ENCODE measurements around the gene HOXA11.

Gene HOXA11

GRCh38 chr7:27199849-27200760 is 15.1 kb upstream of the HOXA11 start, which contains the start of gene HOXA13:
TSS of gene HOXA13 (minus strand) at chr7:27200091. CDS start at chr7:27200077, 14 bp downstream.
- H3K27me3 ChIP-seq (ENCODE audit: control insufficient read depth in 2 of 2, insufficient read depth in 2 of 2, low read length in 2 of 2) = peaks cover 10 to 35% of the 10 kb centered on the region in 2 donors
- H3K4me1 ChIP-seq (ENCODE audit: control insufficient read depth in 2 of 2, insufficient read depth in 2 of 2, low read length in 2 of 2) = peaks cover 3 to 33% of the 10 kb centered on the region in 2 donors
- peaks cover 0 to 2% of the 10 kb centered on the region in 2 donors for H3K9me3 ChIP-seq (ENCODE audit: control insufficient read depth in 2 of 2, low read length in 2 of 2)
- peak within 1 kb of the TSS; percentile 89 to 92 for H3K4me3 ChIP-seq (ENCODE audit: low read length in 2 of 2)
- peak within 1 kb of the TSS; percentile 94 to 98 for H3K9ac ChIP-seq (ENCODE audit: low read depth in 1 of 2, low read length in 2 of 2)
- peak within 1 kb of the TSS; percentile 95 to 97 for H3K27ac ChIP-seq (ENCODE audit: low read depth in 2 of 2, low read length in 2 of 2)
- H3K36me3 ChIP-seq (ENCODE audit: control insufficient read depth in 2 of 2, insufficient read depth in 2 of 2, low read length in 2 of 2) = no peaks in the 10 kb centered on the region

- H3K9me3 ChIP-seq (ENCODE audit: control insufficient read depth in 2 of 2, low read length in 2 of 2) = peaks cover 0 to 2% of the 10 kb centered on the region in 2 donors
- peak overlapping the region; percentile 82 to 86 for H3K27ac ChIP-seq (ENCODE audit: low read depth in 2 of 2, low read length in 2 of 2)
- peak overlapping the region; percentile 79 to 89 for H3K4me3 ChIP-seq (ENCODE audit: low read length in 2 of 2)
- peaks cover 3 to 26% of the 10 kb centered on the region in 2 donors for H3K4me1 ChIP-seq (ENCODE audit: control insufficient read depth in 2 of 2, insufficient read depth in 2 of 2, low read length in 2 of 2)
- H3K36me3 ChIP-seq (ENCODE audit: control insufficient read depth in 2 of 2, insufficient read depth in 2 of 2, low read length in 2 of 2) = no peaks in the 10 kb centered on the region
- peaks cover 5 to 34% of the 10 kb centered on the region in 2 donors for H3K27me3 ChIP-seq (ENCODE audit: control insufficient read depth in 2 of 2, insufficient read depth in 2 of 2, low read length in 2 of 2)
- H3K9ac ChIP-seq (ENCODE audit: low read depth in 1 of 2, low read length in 2 of 2) = peak overlapping the region; percentile 90 to 98
Observed at GRCh38 chr7:27198871-27199801, 14.1 kb upstream of the HOXA11 start.

GRCh38 chr7:27198138-27198841 is 13.3 kb upstream of the HOXA11 start:
- H3K4me3 ChIP-seq (ENCODE audit: low read length in 2 of 2) = peak overlapping the region; percentile 79 to 85
- H3K9me3 ChIP-seq (ENCODE audit: control insufficient read depth in 2 of 2, low read length in 2 of 2) = peaks cover 0 to 2% of the 10 kb centered on the region in 2 donors
- no peaks in the 10 kb centered on the region for H3K36me3 ChIP-seq (ENCODE audit: control insufficient read depth in 2 of 2, insufficient read depth in 2 of 2, low read length in 2 of 2)

GRCh38 chr7:27197137-27198042 is 12.4 kb upstream of the HOXA11 start:
- Histone ChIP-seq H3K4me3 (ENCODE audit: low read length in 2 of 2) (peak overlapping the region; percentile 79 to 85), H3K9ac (ENCODE audit: low read depth in 1 of 2, low read length in 2 of 2) (peak overlapping the region; percentile 90 to 98), H3K36me3 (ENCODE audit: control insufficient read depth in 2 of 2, insufficient read depth in 2 of 2, low read length in 2 of 2) (no peaks in the 10 kb centered on the region), H3K9me3 (ENCODE audit: control insufficient read depth in 2 of 2, low read length in 2 of 2) (peaks cover 0 to 2% of the 10 kb centered on the region in 2 donors), H3K27me3 (ENCODE audit: control insufficient read depth in 2 of 2, insufficient read depth in 2 of 2, low read length in 2 of 2) (peaks cover 3 to 39% of the 10 kb centered on the region in 2 donors), H3K27ac (ENCODE audit: low read depth in 2 of 2, low read length in 2 of 2) (peak overlapping the region; percentile 82 to 86), H3K4me1 (ENCODE audit: control insufficient read depth in 2 of 2, insufficient read depth in 2 of 2, low read length in 2 of 2) (peaks cover 3 to 25% of the 10 kb centered on the region in 2 donors)

More at GRCh38 chr7:27198138-27198841, 13.3 kb upstream of the HOXA11 start:
- Histone ChIP-seq H3K27me3 (ENCODE audit: control insufficient read depth in 2 of 2, insufficient read depth in 2 of 2, low read length in 2 of 2) (peaks cover 3 to 36% of the 10 kb centered on the region in 2 donors), H3K9ac (ENCODE audit: low read depth in 1 of 2, low read length in 2 of 2) (peak overlapping the region; percentile 90 to 98), H3K27ac (ENCODE audit: low read depth in 2 of 2, low read length in 2 of 2) (peak overlapping the region; percentile 82 to 86), H3K4me1 (ENCODE audit: control insufficient read depth in 2 of 2, insufficient read depth in 2 of 2, low read length in 2 of 2) (peaks cover 3 to 22% of the 10 kb centered on the region in 2 donors)

- peak overlapping the region; percentile 79 to 85 for H3K4me3 ChIP-seq (ENCODE audit: low read length in 2 of 2)
- H3K27me3 ChIP-seq (ENCODE audit: control insufficient read depth in 2 of 2, insufficient read depth in 2 of 2, low read length in 2 of 2) = peaks cover 8 to 38% of the 10 kb centered on the region in 2 donors
- H3K9ac ChIP-seq (ENCODE audit: low read depth in 1 of 2, low read length in 2 of 2) = peak overlapping the region; percentile 35 to 98
- no peaks in the 10 kb centered on the region for H3K36me3 ChIP-seq (ENCODE audit: control insufficient read depth in 2 of 2, insufficient read depth in 2 of 2, low read length in 2 of 2)
- H3K4me1 ChIP-seq (ENCODE audit: control insufficient read depth in 2 of 2, insufficient read depth in 2 of 2, low read length in 2 of 2) = peaks cover 10 to 24% of the 10 kb centered on the region in 2 donors
- peaks cover 0 to 2% of the 10 kb centered on the region in 2 donors for H3K9me3 ChIP-seq (ENCODE audit: control insufficient read depth in 2 of 2, low read length in 2 of 2)
- peak overlapping the region; percentile 14 to 62 for H3K27ac ChIP-seq (ENCODE audit: low read depth in 2 of 2, low read length in 2 of 2)
Observed at GRCh38 chr7:27196287-27196767, 11.3 kb upstream of the HOXA11 start.

- H3K4me1 ChIP-seq (ENCODE audit: control insufficient read depth in 2 of 2, insufficient read depth in 2 of 2, low read length in 2 of 2) = peaks cover 16 to 28% of the 10 kb centered on the region in 2 donors
- no peaks in the 10 kb centered on the region for H3K36me3 ChIP-seq (ENCODE audit: control insufficient read depth in 2 of 2, insufficient read depth in 2 of 2, low read length in 2 of 2)
- peaks cover 8 to 36% of the 10 kb centered on the region in 2 donors for H3K27me3 ChIP-seq (ENCODE audit: control insufficient read depth in 2 of 2, insufficient read depth in 2 of 2, low read length in 2 of 2)
- H3K27ac ChIP-seq (ENCODE audit: low read depth in 2 of 2, low read length in 2 of 2) = peak overlapping the region in 1 of 2 donors; percentile 55
- peaks cover 0 to 2% of the 10 kb centered on the region in 2 donors for H3K9me3 ChIP-seq (ENCODE audit: control insufficient read depth in 2 of 2, low read length in 2 of 2)
- peak overlapping the region; percentile 72 to 92 for H3K9ac ChIP-seq (ENCODE audit: low read depth in 1 of 2, low read length in 2 of 2)
- H3K4me3 ChIP-seq (ENCODE audit: low read length in 2 of 2) = peak overlapping the region; percentile 66 to 79
Observed at GRCh38 chr7:27194686-27195379, 9.8 kb upstream of the HOXA11 start.

- H3K36me3 ChIP-seq (ENCODE audit: control insufficient read depth in 2 of 2, insufficient read depth in 2 of 2, low read length in 2 of 2) = no peaks in the 10 kb centered on the region
- peaks cover 0 to 2% of the 10 kb centered on the region in 2 donors for H3K9me3 ChIP-seq (ENCODE audit: control insufficient read depth in 2 of 2, low read length in 2 of 2)
- peak overlapping the region; percentile 78 to 92 for H3K9ac ChIP-seq (ENCODE audit: low read depth in 1 of 2, low read length in 2 of 2)
- peak overlapping the region; percentile 66 to 79 for H3K4me3 ChIP-seq (ENCODE audit: low read length in 2 of 2)
- peaks cover 8 to 37% of the 10 kb centered on the region in 2 donors for H3K27me3 ChIP-seq (ENCODE audit: control insufficient read depth in 2 of 2, insufficient read depth in 2 of 2, low read length in 2 of 2)
- H3K4me1 ChIP-seq (ENCODE audit: control insufficient read depth in 2 of 2, insufficient read depth in 2 of 2, low read length in 2 of 2) = peaks cover 24 to 36% of the 10 kb centered on the region in 2 donors
- H3K27ac ChIP-seq (ENCODE audit: low read depth in 2 of 2, low read length in 2 of 2) = peak overlapping the region; percentile 91 to 93
Observed at GRCh38 chr7:27194002-27194352, 8.9 kb upstream of the HOXA11 start.

GRCh38 chr7:27193335-27194001 is 8.4 kb upstream of the HOXA11 start:
- H3K9me3 ChIP-seq (ENCODE audit: control insufficient read depth in 2 of 2, low read length in 2 of 2) = peaks cover 0 to 2% of the 10 kb centered on the region in 2 donors
- peak overlapping the region; percentile 78 to 92 for H3K9ac ChIP-seq (ENCODE audit: low read depth in 1 of 2, low read length in 2 of 2)
- peak overlapping the region; percentile 91 to 93 for H3K27ac ChIP-seq (ENCODE audit: low read depth in 2 of 2, low read length in 2 of 2)
- H3K4me1 ChIP-seq (ENCODE audit: control insufficient read depth in 2 of 2, insufficient read depth in 2 of 2, low read length in 2 of 2) = peaks cover 24 to 42% of the 10 kb centered on the region in 2 donors
- peak overlapping the region; percentile 66 to 79 for H3K4me3 ChIP-seq (ENCODE audit: low read length in 2 of 2)
- peaks cover 8 to 32% of the 10 kb centered on the region in 2 donors for H3K27me3 ChIP-seq (ENCODE audit: control insufficient read depth in 2 of 2, insufficient read depth in 2 of 2, low read length in 2 of 2)
- no peaks in the 10 kb centered on the region for H3K36me3 ChIP-seq (ENCODE audit: control insufficient read depth in 2 of 2, insufficient read depth in 2 of 2, low read length in 2 of 2)
